HG02642 (cell line): Measurements from ENCODE around the gene CDHR3.

Experiments
- ATAC-seq: cut with Tn5 transposase; IDR thresholded peaks from one replicate; pipeline ENCODE4 v1.9.1; 2021; ENCODE audit warnings: mild to moderate bottlenecking; ENCODE audit not compliant: unreplicated experiment, poor library complexity

Gene CDHR3

DNA sequence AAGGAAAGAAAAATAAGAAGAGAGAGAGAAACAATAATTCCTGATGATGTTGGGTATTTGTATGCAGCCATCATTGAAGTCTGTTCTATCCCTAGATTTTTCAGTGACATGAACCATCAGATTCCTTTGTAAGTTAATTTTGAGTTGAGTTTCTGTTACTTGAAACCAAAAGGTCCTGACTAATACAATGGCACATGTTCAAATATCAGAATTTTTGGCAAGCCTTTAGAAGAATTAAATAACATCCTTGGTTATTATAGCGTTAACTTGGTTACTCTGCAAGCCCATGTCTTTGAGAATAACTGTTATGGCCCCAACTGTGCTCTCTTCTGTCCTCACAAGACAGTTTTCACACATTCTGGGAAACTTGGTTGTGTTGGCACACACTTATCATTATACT lies 82.5 kb downstream of the CDHR3 start:
- no peak for ATAC-seq

DNA sequence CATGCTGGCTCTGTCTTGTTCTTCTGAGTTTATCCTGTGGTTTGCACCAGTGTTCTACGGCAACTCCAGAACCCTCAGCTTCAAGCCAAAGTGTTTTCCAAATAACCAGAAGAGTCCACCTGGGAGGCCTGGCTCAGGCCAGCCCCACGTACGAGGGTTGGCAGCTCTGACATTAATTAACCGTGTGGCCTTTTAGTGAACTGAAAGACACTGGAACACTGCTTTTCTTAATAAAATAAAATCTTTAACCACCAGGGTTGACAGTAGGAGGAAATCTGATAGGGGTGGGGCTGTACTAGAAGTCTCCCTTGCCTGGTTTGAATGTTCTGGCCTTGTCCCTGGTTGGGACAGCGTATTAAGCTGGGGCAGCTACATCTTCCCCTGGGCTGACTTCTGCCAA lies 84.1 kb downstream of the CDHR3 start:
- ATAC-seq = no peak

DNA sequence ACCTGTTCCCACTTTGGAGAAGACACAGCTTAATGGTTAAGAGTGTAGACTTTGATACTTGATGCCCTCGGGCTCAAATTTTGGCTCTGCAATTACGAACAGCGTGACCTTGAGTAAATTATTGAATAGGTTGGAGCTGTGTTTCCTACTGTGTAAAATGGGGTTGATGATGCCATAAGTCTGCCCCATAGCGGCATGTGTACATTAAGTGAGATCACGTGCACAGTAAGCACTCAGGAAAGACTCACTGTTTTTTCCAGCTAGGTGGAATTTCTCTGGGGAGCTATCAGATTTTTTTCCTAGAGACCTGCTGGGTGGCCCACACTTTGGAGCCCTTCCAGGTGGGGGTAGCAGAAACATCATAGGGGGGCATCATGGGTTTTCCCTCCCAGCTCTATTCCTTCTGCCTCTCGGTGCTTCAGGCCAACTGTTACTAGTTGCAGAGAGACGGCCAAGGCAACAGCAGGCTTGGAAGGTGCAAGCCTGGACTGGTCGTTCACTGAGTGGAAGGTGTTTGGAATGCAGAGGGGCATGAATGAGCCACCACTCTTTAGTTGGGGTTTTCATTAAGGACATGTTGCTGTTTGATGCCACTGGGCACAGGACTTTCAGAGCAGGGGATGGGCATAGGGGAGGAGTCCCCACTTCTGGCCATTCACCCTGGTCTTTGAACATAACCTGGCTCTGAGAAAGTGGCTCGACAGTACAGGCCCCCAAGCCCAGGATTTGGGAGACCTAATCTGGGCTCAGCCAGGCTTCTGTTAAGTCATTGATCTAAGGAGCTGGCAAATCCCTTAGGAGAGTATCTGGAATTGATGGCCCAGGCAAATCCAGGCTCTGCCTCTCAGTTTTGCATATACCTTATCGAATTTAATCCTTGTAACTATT lies 85.0 kb downstream of the CDHR3 start:
- no peak for ATAC-seq

DNA sequence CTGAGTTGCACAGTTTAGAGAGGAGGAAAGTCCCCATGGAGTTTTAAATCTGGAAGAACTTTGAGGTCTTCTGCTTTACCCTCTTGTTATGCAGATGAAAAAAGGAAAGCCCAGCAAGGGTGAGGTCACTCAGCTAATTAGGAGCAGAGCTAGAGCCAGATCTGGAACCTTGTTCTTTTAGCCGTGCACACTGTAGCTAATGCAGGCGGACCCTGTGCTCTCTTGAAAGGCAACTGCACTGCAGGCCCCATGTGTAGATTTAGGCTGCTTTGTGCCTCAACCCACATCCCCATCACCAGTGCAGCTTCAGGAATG lies 85.6 kb downstream of the CDHR3 start:
- no peak for ATAC-seq

DNA sequence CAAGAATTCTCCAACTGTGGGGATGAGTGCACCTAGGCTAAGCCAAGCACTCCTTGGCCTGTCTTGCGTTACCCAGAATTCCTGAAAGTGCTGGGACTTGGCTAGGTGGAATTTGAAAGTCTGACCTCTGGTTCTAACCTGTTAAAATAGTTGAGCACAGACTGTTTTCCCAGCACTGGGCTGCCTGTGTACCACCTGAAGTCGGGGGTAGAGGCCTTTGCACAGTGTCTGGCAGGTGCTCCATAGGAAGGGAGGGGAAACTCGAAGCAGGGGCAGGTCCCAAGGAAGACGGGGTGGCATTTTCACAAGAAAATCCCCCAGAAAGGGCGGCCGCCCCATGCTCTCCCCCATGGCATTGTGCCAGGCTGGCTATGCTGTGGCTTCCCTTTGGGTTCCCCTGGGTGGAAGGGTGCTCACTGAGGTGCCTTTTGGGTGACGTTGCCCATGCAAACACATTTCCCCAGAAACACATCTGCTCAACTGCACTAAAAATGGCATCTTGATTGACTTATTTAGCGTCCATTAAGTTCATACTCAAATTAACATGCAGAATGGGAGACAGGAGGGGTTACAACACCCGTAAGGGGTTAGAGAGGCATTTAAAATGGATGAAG lies 86.2 kb downstream of the CDHR3 start:
- ATAC-seq = no peak

DNA sequence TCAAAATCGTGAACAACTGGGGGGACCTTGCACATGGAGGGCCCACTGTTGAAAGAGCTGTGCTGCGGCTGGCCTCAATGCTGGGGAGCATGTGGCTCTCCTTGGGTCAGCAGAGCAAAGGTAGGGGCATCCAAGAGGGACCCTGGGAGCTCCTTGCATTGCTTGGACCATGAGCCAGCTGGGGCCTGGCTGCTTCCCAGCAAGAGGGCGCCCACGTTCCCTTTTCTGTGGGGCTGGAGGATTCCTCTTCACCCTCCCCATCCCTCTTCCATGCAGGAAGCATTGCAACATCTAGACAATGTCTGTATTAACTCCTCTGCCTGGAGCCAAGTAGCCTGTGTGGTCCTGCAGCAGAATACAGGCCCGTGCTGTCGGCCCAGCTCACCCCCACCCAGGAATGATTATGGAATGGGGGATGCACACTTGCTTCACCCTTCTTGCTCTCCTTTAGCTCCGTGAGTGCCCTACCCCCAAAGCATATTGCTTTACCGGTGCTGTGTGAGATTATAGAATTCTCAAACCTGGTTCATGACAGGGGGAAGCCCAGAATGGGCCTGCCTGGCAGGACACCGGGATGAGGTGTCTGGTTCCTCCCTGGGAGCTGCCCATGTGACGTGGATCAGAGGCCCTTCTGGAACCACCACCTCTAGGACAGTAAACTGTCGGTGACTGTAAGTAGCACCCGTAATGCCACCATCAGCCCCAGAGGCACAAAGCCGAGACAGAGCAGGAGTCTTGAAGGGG lies 87.1 kb downstream of the CDHR3 start:
- no peak for ATAC-seq

DNA sequence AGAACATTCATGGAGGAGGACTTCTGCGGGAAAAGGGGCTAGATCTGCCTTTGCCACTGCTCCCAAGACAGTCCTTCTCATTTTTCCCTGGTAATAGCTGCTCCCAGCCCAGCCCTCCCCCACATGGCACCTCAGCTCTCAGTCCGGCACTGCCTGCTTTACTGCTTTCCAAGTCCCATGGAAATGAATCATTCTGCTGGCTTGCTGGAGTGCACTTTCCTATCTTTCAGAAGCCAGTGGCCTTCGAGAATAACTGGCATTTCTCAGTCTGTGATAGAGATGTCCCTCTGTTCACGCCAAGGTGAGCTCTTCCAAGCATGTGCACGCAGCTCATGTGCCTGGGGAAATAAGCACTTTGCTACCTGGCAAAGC lies 87.7 kb downstream of the CDHR3 start:
- no peak for ATAC-seq

DNA sequence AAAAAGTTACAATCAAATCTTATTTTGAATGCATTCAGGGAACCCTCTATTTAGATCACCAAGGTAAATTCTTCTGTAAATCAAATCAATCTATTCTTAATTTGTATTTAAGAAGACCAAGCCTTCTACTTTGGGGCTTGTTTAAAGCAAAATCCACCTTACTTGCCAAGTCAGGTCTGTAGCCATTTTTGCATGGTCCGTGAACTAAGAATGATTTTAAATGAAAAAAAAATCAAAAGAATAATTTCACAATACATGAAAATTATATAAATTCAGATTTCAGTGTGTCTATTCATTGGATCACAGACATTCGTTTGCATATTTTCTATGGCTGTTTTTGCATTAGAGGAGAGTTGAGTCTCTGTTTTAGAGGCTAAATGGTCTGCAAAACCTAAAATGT lies 89.6 kb downstream of the CDHR3 start:
- no peak for ATAC-seq

DNA sequence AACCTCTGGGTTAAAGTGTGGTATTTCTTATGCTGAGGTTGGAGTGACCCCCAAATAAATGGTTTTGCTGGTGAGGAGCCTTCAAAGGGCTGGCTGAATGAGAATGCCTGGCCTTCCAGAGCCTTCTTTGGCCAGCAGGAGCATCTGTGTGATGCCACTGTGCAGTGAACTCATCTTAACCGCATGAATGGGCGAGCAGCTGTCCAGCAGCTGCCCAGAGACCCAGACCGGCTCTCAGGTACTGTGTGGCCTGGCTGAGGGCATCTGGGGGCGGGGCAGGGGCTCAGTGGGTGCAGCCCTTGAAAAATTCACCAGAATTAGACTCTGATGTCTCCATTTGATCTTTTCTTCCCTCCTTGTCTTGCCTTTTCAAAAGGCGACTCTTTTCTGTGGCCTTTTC lies 90.0 kb downstream of the CDHR3 start:
- no peak for ATAC-seq

DNA sequence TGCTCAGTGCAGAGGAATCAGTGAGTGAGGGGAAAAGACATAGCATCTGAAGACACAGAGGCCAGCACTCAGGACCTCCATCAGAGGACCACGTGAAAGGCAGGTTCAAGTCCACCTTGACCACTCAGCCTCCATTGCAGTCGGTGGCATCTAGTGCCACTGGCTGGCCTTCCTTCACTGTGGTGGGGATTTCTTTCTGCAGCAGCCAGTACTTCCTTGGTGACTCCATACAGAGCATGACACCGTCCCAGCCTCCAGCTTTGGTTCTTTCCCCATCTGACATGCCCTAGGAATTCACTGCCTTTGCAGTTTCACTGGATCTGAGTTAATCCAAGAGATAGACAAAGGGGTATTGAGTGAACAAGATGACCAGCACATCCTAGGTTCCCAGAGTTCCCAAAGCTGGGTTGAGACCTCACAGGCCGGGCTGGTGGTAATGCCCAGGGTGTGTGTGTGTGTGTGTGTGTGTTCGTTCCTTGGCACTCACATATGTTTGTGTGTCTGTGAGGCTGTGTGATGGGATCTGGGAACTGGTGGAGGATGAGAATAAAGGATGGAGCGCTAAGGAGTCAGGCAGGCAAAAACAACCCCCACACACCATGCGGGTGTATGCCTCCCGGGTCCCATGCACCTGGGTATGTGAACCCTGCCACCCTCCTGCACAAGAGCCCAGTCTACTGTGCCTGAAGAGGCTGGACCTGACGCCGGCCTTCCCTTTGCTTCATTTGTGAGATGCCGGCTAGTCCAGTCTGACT lies 91.3 kb downstream of the CDHR3 start:
- no peak for ATAC-seq

DNA sequence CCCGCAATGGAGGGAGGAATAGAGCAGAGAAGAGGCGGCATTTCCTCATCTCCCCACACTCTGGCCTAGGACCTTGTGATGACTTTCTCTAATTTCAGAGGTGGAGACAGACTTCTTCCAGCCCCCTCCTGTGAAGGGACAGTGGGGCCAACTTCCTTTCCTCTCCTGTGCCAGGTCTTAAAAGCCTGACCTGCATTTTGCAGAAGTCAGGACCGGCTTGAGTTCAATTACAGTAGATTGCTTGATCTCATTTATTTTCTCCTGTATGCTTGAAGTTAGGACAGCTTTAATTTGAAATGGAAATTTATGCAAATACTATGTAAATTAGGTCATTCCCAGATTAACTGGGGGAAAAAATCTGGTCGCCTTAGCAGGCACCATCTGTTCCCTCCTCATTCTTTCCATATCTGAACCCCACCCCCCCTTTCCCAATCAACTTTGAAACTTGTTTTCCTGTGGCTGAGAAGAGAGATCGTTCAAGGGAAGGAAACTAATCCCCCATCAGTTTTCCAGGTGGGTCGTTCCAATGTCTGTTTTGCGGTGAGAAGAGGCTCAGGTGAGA lies 92.0 kb downstream of the CDHR3 start:
- ATAC-seq = no peak

DNA sequence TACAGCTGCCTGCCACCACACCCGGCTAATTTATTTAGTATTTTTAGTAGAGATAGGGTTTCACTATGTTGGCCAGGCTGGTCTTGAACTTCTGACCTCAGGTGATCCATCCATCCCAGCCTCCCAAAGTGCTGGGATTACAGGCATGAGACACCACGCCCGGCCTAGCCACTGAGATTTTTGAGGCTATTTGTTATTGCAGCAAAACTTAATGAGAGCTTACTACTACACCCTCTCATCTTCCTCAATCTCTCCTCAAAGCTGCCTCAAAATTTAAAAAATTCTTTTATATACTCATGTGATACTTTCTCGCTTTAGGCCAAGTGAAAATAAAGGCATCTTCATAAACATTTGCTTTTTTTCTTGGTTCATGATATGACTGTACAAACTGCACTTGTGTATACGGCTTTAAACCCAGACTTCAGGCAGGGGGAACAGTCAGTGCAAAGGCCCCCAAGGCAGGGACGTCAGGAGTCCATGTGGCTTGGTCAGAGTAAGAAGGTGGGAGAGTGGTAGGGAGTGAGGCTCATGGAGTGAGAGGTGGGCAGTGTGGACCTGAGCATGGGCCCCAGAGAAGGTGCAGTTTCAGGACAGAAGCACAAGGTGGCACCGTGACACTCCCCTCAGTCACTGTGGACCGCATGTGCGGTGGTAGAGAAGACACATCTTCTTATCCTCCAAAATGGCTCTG lies 93.6 kb downstream of the CDHR3 start:
- ATAC-seq = peak; percentile 45

DNA sequence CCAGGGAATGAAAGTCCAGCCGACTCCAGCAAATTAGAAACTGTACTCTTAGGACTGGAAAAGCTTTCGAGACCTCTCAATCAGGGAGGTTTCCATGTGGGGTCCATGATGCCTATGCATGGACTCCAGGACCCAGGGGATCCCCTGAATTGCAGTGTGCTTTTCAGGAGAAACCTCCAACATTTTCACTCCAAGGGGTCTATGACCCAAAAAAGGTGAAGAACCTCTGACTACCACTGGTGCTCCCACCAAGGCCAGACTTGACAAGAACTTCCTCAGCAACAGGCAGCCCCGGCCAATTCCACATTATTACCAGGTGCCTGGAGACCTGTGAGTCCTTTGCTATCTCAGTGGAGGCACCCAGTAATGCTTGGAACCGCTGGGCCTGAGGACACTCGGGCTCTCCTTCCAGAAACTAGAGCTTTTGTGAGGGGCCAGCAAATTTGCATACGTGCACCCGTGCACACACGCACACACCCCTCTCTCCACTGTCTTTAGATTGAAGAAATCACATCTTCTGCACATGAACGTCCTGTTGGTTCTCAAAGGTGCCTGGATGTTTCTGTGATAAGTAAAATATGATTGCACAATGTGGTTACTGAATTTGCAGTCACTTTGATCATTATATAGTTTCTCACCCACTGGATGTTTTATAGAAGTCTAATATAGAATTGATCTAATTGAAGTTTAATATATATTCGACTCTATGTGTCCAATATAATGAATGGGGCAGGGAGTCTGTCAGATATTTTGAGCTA lies 94.3 kb downstream of the CDHR3 start:
- ATAC-seq = no peak

DNA sequence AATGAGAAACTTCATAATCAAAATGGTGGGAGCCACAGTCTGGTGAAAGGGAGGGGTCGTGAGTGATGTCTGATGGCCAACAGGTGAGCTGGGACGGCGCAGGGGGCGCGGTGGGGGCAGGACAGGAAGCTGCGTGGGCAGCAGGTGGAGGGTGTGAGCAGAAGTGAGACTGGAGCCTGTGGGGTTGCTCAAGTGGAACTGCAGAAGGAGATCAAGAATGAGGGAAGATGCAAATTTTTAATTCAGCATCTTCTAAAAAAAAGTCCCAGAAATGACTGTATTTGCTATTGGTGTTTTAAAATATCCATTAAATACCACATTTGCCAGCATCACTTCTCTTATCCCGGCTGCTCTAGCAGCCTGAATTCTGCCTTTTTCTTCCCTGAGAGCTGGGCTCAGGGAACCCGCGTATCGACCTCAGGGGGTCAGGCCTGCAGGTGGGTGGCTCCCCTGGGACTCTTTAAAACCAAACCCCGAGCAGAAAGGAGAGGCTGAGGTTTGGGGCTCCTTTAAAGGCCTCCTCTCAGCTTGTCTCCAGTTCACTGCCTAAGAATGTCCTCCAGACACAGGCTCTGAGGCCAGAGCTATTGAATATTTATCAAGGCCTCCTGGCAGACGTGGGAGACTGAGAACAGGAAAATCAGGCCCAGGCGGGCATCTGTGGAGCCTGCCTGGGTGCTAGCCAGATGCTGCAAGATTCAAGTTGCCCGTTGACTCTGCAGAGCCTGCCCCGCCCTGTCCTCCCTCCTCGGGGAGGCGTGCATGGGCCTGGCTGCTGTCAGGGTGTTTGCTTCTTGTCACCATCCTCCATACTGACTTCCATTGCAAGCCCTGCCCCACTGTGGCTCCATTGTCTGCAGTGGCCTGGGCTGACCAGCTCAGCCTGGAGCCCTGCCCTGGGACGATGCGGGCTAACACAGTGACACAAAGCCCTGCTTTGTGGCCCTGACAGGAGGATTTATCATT lies 95.2 kb downstream of the CDHR3 start:
- ATAC-seq = peak; percentile 62

DNA sequence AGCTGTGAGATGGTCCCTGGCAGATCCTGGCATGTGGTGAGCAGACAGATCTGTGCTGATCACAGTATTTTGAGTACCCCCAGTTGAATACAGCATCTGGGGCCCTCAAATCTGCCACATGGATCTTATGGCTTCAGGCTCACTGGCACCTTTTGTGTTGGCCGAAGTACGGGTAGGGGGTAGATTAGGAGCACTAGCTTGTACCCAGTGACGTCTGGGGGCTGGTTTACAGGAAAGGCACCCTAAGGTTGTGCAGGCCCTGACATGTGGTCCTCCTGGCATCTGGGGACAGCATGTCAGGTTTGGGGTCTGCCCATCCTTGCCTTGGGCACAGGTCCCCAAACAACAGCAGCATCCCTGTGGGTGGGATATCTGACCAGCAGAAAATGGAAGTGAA lies 95.9 kb downstream of the CDHR3 start:
- ATAC-seq = no peak

DNA sequence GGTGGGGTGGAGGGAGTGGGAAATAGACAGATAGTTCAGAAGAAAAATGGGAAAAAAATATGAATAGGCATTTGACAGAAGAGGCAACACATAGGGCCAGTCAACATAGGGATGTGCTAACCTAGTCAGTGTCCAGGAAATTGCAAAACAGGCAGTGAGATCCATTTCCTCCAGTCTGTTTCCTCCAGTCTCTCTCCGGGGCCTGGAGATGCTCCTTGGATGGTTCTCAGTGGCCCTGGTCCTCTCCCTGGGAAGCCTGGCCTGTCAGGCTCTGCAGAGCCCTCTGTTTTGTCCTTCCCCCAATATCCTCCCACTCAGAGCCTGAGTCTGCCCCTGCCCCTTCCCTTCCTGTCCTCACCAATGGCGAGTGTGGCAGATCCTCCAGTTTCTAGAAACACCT lies 96.5 kb downstream of the CDHR3 start:
- no peak for ATAC-seq

DNA sequence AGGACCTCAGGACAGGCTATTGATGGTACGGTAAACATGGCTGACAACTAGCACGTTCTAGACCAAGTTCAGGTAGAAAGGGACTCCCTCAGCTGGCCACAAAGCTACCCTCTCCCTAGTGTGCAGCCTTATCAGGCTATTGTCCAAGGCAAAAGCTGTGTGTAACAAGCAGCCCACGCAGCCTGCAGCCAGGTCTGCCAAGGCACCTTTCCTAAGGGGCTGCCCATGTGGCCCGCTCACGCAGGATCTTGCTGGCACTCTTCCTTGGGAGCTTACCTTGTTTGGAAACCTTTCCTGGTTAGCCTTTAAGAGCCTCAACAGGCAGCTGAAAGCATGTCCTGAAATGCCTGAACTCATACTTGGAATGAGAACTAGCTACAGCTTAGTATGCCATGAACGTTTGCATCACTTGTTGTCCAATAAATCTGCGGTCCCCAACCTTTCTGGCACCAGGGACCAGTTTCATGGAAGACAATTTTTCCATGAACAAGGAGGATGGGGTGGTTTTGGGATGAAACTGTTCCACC lies 97.4 kb downstream of the CDHR3 start:
- no peak for ATAC-seq
